Stimulated activated CD8-positive, alpha-beta memory T cell treated with anti-CD3 and anti-CD28 coated beads, Interleukin-12 subunit alpha, Interleukin-12 subunit beta, amount 100 ng/mL, for 4 hours (primary cell): ENCODE results near the gene NFATC3.

Source experiments
- DNase-seq: peaks from one replicate; pipeline ENCODE4 v3.0.0-alpha.2; 2020; ENCODE audit warnings: low read depth

Gene NFATC3

GRCh38 chr16:68276223-68276622 is 191.1 kb downstream of the NFATC3 start:
- DNase-seq: no peak
